ENCODE data around the gene TBCEL. TPM values are rescaled to one million over a fixed set of nuclear protein-coding genes. Genes with fewer than 3 reads are reported as not detected.

The TBCEL gene
- total RNA-seq, 4 donors from 2014 or later, result 5.4 to 15.2 (median 8.4) TPM

DNA sequence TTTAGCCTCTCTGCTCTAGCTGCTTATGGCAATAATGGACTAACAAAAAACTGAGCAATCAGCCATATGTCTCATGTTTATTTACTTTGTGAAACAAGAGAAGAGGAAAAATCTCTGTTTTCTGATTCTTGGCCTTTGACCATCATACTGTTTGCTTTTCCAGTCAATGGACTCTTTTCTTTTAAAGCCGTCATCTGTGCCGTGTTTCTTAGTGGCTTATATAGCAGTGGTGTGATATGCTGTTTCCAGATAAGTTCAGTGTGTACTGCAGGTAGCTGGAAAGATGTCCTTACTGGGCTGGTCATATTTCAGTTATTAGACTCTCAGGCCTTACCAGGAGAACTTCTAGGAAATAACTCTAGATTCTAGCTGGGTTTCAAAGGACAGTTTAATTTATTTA lies 43.6 kb downstream of the TBCEL start:
- H3K36me3 ChIP-seq, result peaks cover 0 to 6% of the 10 kb centered on the region in 2 donors

DNA sequence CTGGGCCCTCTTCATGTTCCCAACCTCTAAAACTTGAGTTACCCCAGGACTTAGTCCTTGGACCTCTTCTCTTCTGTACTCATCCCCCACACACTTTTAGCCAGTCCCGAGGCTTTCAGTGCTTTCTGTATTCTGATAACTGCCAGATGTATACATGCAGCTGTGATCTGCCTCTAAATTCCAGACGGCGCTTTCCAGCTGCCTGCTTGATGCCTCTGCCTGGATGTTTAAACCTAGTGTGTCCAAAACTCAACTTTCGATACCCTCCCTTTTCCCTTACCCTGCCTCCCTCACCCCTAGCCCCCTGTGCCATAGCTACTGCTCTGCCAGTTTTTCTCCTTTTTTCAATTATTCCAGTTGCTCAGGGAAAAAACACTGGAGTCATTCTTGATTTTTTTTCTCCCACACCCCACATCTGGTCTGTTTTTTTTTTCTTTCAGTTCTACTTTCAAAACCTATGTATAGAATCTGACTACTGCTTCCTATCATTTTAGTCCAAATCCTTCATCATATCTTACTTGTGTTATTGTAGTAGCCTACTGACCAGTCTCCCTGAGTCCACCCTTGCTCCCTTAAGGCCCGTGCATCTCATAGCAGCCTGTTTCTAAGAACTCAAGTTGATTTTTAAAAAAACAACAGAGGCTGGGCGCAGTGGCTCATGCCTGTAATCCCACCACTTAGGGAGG lies 44.2 kb downstream of the TBCEL start:
- TF ChIP-seq, protein P1, sequence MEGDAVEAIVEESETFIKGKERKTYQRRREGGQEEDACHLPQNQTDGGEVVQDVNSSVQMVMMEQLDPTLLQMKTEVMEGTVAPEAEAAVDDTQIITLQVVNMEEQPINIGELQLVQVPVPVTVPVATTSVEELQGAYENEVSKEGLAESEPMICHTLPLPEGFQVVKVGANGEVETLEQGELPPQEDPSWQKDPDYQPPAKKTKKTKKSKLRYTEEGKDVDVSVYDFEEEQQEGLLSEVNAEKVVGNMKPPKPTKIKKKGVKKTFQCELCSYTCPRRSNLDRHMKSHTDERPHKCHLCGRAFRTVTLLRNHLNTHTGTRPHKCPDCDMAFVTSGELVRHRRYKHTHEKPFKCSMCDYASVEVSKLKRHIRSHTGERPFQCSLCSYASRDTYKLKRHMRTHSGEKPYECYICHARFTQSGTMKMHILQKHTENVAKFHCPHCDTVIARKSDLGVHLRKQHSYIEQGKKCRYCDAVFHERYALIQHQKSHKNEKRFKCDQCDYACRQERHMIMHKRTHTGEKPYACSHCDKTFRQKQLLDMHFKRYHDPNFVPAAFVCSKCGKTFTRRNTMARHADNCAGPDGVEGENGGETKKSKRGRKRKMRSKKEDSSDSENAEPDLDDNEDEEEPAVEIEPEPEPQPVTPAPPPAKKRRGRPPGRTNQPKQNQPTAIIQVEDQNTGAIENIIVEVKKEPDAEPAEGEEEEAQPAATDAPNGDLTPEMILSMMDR (IDR thresholded peaks at IDR 0.05 in 4 of 5, conservative IDR thresholded peaks at IDR 0.05 in 1 of 5), result no peak
- TF ChIP-seq POLR2A (IDR thresholded peaks at IDR 0.05), result no peak

More for the DNA sequence above, 43.6 kb downstream of the TBCEL start:
- no peak for DNase-seq
- H3K9me3 ChIP-seq, result no peaks in the 10 kb centered on the region
- in situ Hi-C loops (cut with MboI; ENCODE audit: low sequenced_read_pairs in 4 of 4), result no loop called here
- peaks cover 0 to 3% of the 10 kb centered on the region in 2 donors for H3K4me1 ChIP-seq
- intact Hi-C loops (cut with DNase I; ENCODE audit: low total_unique reads), result no loop called here
- no peak for TF ChIP-seq POLR2A (IDR thresholded peaks at IDR 0.05)
- TF ChIP-seq, protein P1 (IDR thresholded peaks at IDR 0.05 in 4 of 5, conservative IDR thresholded peaks at IDR 0.05 in 1 of 5), result no peak
- H3K4me3 ChIP-seq, result no peak overlapping the region
- no peak overlapping the region for H3K27ac ChIP-seq
- H3K27me3 ChIP-seq, result no peaks in the 10 kb centered on the region
- no peak for ATAC-seq

DNA sequence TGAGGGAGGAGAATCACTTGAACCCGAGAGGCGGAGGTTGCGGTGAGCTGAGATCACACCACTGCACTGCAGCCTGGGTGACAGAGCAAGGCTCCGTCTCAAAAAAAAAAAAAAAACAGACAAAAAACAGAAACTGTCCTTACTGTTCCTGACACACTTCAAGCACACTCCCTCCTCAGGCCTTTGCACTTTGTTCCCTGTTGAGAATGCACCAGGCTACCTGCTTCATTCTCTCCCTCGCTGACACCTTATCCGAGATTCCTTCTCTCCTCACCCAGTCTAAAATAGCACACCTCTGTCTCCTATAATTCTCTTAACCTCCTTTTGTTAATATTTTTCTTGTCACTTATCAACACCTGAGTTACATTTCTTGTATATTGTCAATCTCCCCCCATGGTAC lies 44.9 kb downstream of the TBCEL start:
- Histone ChIP-seq H3K9me3 (no peaks in the 10 kb centered on the region), H3K4me3 (no peak overlapping the region), H3K27ac (no peak overlapping the region), H3K27me3 (no peaks in the 10 kb centered on the region), H3K36me3 (peaks cover 0 to 3% of the 10 kb centered on the region in 2 donors), H3K4me1 (peaks cover 0 to 3% of the 10 kb centered on the region in 2 donors)
- ATAC-seq (no peak), DNase-seq (no peak)
- TF ChIP-seq, protein P1 (IDR thresholded peaks at IDR 0.05 in 4 of 5, conservative IDR thresholded peaks at IDR 0.05 in 1 of 5), result no peak
- TF ChIP-seq POLR2A (IDR thresholded peaks at IDR 0.05), result no peak
- intact Hi-C loops (cut with DNase I; ENCODE audit: low total_unique reads) (no loop called here), in situ Hi-C loops (cut with MboI; ENCODE audit: low sequenced_read_pairs in 4 of 4) (no loop called here)

More for the DNA sequence above, 44.2 kb downstream of the TBCEL start:
- Histone ChIP-seq H3K27ac (no peak overlapping the region), H3K36me3 (peaks cover 0 to 5% of the 10 kb centered on the region in 2 donors), H3K4me3 (no peak overlapping the region), H3K27me3 (no peaks in the 10 kb centered on the region), H3K9me3 (no peaks in the 10 kb centered on the region), H3K4me1 (peaks cover 0 to 3% of the 10 kb centered on the region in 2 donors)
- ATAC-seq, result no peak
- intact Hi-C loops (cut with DNase I; ENCODE audit: low total_unique reads), result no loop called here
- DNase-seq, result no peak
- in situ Hi-C loops (cut with MboI; ENCODE audit: low sequenced_read_pairs in 4 of 4), result no loop called here

DNA sequence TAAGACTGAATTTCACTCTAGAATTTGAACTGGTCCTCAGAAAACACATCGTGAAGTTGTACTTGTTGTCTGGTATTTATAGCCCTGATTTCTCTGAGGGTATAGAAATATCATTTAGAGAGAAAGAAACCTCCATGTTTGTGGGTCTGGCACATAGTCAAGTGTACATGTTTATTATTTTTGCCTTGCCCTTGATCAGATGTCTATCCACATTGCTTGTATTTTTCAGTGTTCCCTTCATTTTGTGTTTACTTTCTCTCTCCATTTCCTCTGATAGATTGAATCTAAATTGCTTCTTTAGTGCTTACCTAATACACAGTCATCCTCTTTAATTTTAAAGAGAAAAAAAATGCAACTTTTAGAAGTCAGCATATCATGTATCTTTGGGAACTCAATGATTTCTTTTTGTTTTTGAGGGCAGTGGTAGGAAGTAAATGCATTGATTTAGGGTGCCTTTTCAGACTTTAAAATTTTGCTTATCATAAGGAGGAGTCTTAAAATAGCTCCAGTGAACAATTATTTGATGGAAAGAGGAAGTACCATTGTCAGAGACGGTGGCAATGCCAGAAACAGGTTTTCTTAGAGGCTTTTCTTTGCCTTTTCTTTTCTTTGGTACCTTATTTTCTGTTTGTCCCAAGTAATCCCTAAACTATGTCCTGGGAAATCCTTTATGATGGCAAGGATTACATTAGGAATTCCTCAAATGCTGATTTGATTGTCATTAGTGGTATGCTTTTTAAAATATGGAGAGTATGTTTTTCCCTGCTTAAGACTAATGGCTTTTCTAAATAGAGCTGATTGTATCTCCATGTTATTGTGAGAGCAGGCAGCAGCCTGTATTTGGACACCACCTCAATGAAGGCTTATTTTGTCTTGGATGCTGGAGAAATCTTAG lies 47.3 kb downstream of the TBCEL start:
- intact Hi-C loops (cut with DNase I; ENCODE audit: low total_unique reads) (no loop called here), in situ Hi-C loops (cut with MboI; ENCODE audit: low sequenced_read_pairs in 4 of 4) (no loop called here)
- peaks cover 0 to 3% of the 10 kb centered on the region in 2 donors for H3K4me1 ChIP-seq
- ATAC-seq, result no peak
- no peak for TF ChIP-seq POLR2A (IDR thresholded peaks at IDR 0.05)
- TF ChIP-seq, protein P1 (IDR thresholded peaks at IDR 0.05 in 4 of 5, conservative IDR thresholded peaks at IDR 0.05 in 1 of 5), result no peak
- no peaks in the 10 kb centered on the region for H3K36me3 ChIP-seq
- H3K27ac ChIP-seq, result no peak overlapping the region
- no peaks in the 10 kb centered on the region for H3K27me3 ChIP-seq
- H3K9me3 ChIP-seq, result no peaks in the 10 kb centered on the region
- no peak for DNase-seq
- H3K4me3 ChIP-seq, result no peak overlapping the region

Measured in gastrocnemius medialis (tissue), 4 donors.